HepG2 (cell line): Measurements from ENCODE around the gene STARD10. TPM values are rescaled to one million over a fixed set of nuclear protein-coding genes. Genes with fewer than 3 reads are reported as not detected.
A peak's percentile ranks its signal among the peaks of the same experiment; 100 is the strongest.

Source experiments
- ATAC-seq: fragments of 200-7000 bp; cut with Tn5 transposase; 3 replicates; pipeline ENCODE4 v1.9.1; 2020; ENCODE audit warnings: mild to moderate bottlenecking, moderate library complexity
- BruUV-seq: library from RNA; stranded (reverse); fragments of 400-500 nt; replicated peaks from 2 replicates; lab custom pipeline; 2021; lab: Mats Ljungman, UMichigan
- CTCF ChIA-PET: fragments of 300-600 bp; formaldehyde crosslinking; extraction: SDS; loops from one replicate; lab custom pipeline; 2021; ENCODE audit warnings: low total read pairs, inconsistent platforms, low intra/inter-chr PET ratio; lab: Yijun Ruan, JAX
- POLR2A ChIA-PET: fragments of 350-600 bp; sonication (Branson Sonifier 250); formaldehyde crosslinking; loops from one replicate; lab custom pipeline; 2020; ENCODE audit warnings: antibody characterized with exemption, inconsistent platforms; lab: Yijun Ruan, JAX
- DNase-seq: peaks from one replicate; pipeline ENCODE4 v3.0.0-alpha.2; 2015; ENCODE audit warnings: low spot score
- FAIRE-seq: peaks from 3 replicates; lab custom pipeline; 2011; peaks lifted over from hg19 to GRCh38; lab: Jason Lieb, UNC
- H2AFZ ChIP-seq: one replicate; pipeline ENCODE4 v1.6.1; 2011; ENCODE audit warnings: low read length, inconsistent platforms
- H3K27ac ChIP-seq: fragments of 300-600 bp; 3 replicates; pipeline ENCODE4 v1.8.0; 2011; ENCODE audit warnings: mixed run types, mild to moderate bottlenecking, mixed read lengths, low read length, inconsistent platforms; ENCODE audit not compliant: insufficient read depth; ENCODE audit errors: extremely low read length
- H3K27me3 ChIP-seq, 2 experiments: fragments of 200-600 bp in 1 of 2; 2 replicates in 1 of 2; 3 replicates in 1 of 2; pipeline versions ENCODE4 v1.6.0 to v1.8.0; 2011; ENCODE audit warnings: low read length in 2 of 2, mild to moderate bottlenecking in 2 of 2, moderate library complexity in 2 of 2, inconsistent platforms in 1 of 2; ENCODE audit not compliant: insufficient read depth in 2 of 2, control insufficient read depth in 1 of 2
- H3K36me3 ChIP-seq, 2 experiments: fragments of 200-600 bp in 1 of 2; replicated peaks in 1 of 2; 2 replicates in 1 of 2; 3 replicates in 1 of 2; pipeline versions ENCODE4 v1.5.1 to v1.8.0; 2011; ENCODE audit warnings: low read length in 2 of 2, inconsistent platforms in 1 of 2; ENCODE audit not compliant: insufficient read depth in 2 of 2, control insufficient read depth in 1 of 2
- H3K4me1 ChIP-seq: 2 replicates; pipeline ENCODE4 v1.5.1; 2012; ENCODE audit warnings: low read length, inconsistent platforms; ENCODE audit not compliant: insufficient read depth
- H3K4me2 ChIP-seq: 2 replicates; pipeline ENCODE4 v1.6.0; 2011; ENCODE audit warnings: low read depth, low read length, inconsistent platforms
- H3K4me3 ChIP-seq, 3 experiments: fragments of 200-600 bp in 1 of 3; sonication (generic), shearing (Covaris generic) in 1 of 3; replicated peaks in 1 of 3; 2 replicates each; pipeline ENCODE4 v1.5.1; 2011 to 2016; ENCODE audit warnings: low read length in 3 of 3, inconsistent platforms in 2 of 3, low read depth in 2 of 3, mild to moderate bottlenecking in 2 of 3, control low read depth in 1 of 3, mixed read lengths in 1 of 3; ENCODE audit not compliant: insufficient read depth in 1 of 3
- H3K79me2 ChIP-seq: one replicate; pipeline ENCODE4 v1.6.1; 2011; ENCODE audit warnings: low read length, inconsistent platforms; ENCODE audit not compliant: insufficient read depth
- H3K9ac ChIP-seq: 2 replicates; pipeline ENCODE4 v1.6.0; 2011; ENCODE audit warnings: mild to moderate bottlenecking, low read depth, low read length, inconsistent platforms; ENCODE audit not compliant: insufficient read depth
- H3K9me3 ChIP-seq: 2 replicates; pipeline ENCODE4 v1.5.1; 2012; ENCODE audit warnings: mild to moderate bottlenecking, low read length
- H4K20me1 ChIP-seq: 2 replicates; pipeline ENCODE4 v1.6.0; 2011; ENCODE audit warnings: inconsistent platforms, mild to moderate bottlenecking, low read length, moderate library complexity; ENCODE audit not compliant: insufficient read depth
- BCL3 ChIP-seq: sonication (generic); formaldehyde crosslinking; IDR thresholded peaks from 2 replicates; pipeline ENCODE4 v1.5.1; 2020; ENCODE audit warnings: mild to moderate bottlenecking, missing genetic modification reagents, moderate library complexity
- BCL6 ChIP-seq: IDR thresholded peaks from 2 replicates; pipeline ENCODE4 v1.6.1; 2016; ENCODE audit warnings: missing genetic modification reagents, missing compliant biosample characterization
- HOXA3 ChIP-seq: sonication (generic); formaldehyde crosslinking; IDR thresholded peaks from 2 replicates; pipeline ENCODE4 v1.5.0; 2020; ENCODE audit warnings: missing genetic modification reagents
- NR2F1 ChIP-seq, 2 experiments: fragments of 450-650 bp in 1 of 2; formaldehyde crosslinking in 1 of 2; IDR thresholded peaks; 2 replicates each; pipeline versions ENCODE4 v1.5.0 to v1.6.1; 2016 to 2020; ENCODE audit warnings: mild to moderate bottlenecking in 1 of 2, missing compliant biosample characterization in 1 of 2, missing genetic modification reagents in 1 of 2, moderate library complexity in 1 of 2
- NR2F6 ChIP-seq, 2 experiments: IDR thresholded peaks; 2 replicates each; pipeline ENCODE4 v1.6.1; 2016; ENCODE audit warnings: antibody characterized with exemption in 1 of 2, mild to moderate bottlenecking in 1 of 2
- SAP130 ChIP-seq: IDR thresholded peaks from 2 replicates; pipeline ENCODE4 v1.6.1; 2016; ENCODE audit warnings: low read depth
- ZBTB49 ChIP-seq: sonication (generic); formaldehyde crosslinking; IDR thresholded peaks from 2 replicates; pipeline ENCODE4 v1.4.0; 2020; ENCODE audit warnings: missing genetic modification reagents, borderline replicate concordance
- ZNF891 ChIP-seq: sonication (generic); formaldehyde crosslinking; IDR thresholded peaks from 2 replicates; pipeline ENCODE4 v1.5.0; 2020; ENCODE audit warnings: mild to moderate bottlenecking, missing genetic modification reagents
- WGBS: methylation state at CpG from one replicate; pipeline ENCODE4 v1.1.6; 2017; ENCODE audit warnings: low lambda C conversion rate; 5-methylcytosine and 5-hydroxymethylcytosine counted together
- in situ Hi-C: cut with HindIII; loops from 2 replicates; pipeline ENCODE4 v1.10.0; 2017; ENCODE audit warnings: low pct_unique_long_range_greater_than_20kb; ENCODE audit not compliant: extremely low pct_ligation_motif_present
- intact Hi-C: fragments of 100-400 bp; cut with micrococcal nuclease; formaldehyde crosslinking; loops from one replicate; pipeline ENCODE4 v1.10.0; 2022; ENCODE audit not compliant: unreplicated experiment
- polyA plus RNA-seq, 8 experiments: library from polyadenylated mRNA; depleted of rRNA in 3 of 8; stranded (reverse) in 7 of 8; unstranded in 1 of 8; fragments of >200 nt; fragmentation: Illumina TruSeq in 4 of 8; extraction: Trizol in 4 of 8; gene quantifications; 2 replicates each; pipeline versions ENCODE4 v1.2.1 to v1.2.3, GENCODE V29; 2011 to 2016; ENCODE audit warnings: low read depth in 4 of 8, missing spikeins in 1 of 8, mixed read lengths in 1 of 8; ENCODE audit not compliant: insufficient read depth in 1 of 8
- total RNA-seq, 5 experiments: library from RNA; depleted of rRNA; stranded (reverse); fragments of >200 nt; fragmentation: Illumina TruSeq; extraction: Trizol; gene quantifications; 2 replicates each; pipeline ENCODE4 v1.2.3, GENCODE V29; 2016; ENCODE audit warnings: low read depth in 1 of 5
- TF ChIP-seq, protein P1 (sequence below): sonication (generic); formaldehyde crosslinking; IDR thresholded peaks from 2 replicates; pipeline ENCODE4 v1.8.0; 2022; ENCODE audit warnings: missing genetic modification reagents, mild to moderate bottlenecking, moderate library complexity, borderline replicate concordance
- TF ChIP-seq, protein P2 (sequence below): sonication (generic); formaldehyde crosslinking; IDR thresholded peaks from 2 replicates; pipeline ENCODE4 v1.4.0; 2020; ENCODE audit warnings: missing genetic modification reagents

The STARD10 gene
- total and polyA plus RNA-seq, 2 of the 13 experiments (the other 11 are each of a cell fraction or from before 2014, with no cell fraction given), result 260 to 341 TPM

- ChIA-PET POLR2A (interaction anchor here (0.6 to 1.0 kb wide), 2 partner anchors 40 to 48 kb away, joined by 3 read pairs; partner anchors contain the start of gene STARD10), CTCF (no interaction called here)
- Histone ChIP-seq H3K9me3 (no peaks in the 10 kb centered on the region), H3K27me3 (no peaks in the 10 kb centered on the region), H3K4me2 (no peak overlapping the region; the same call in 1 of the 2 replicates), H4K20me1 (peaks cover 11% of the 10 kb centered on the region; the same call in 1 of the 2 replicates), H3K36me3 (peaks cover 3 to 15% of the 10 kb centered on the region in 2 experiments; a peak in 2 of 5 replicates), H3K27ac (peak overlapping the region; percentile 33), H3K9ac (no peak overlapping the region), H2AFZ (no peak overlapping the region), H3K4me1 (peaks cover 97% of the 10 kb centered on the region), H3K79me2 (peaks cover 87% of the 10 kb centered on the region), H3K4me3 (no peak overlapping the region)
- ATAC-seq (no peak), FAIRE-seq (no peak), DNase-seq (no peak)
- intact Hi-C loops (no loop called here), in situ Hi-C loops (no loop called here)
- BruUV-seq, result no TSS peak
- WGBS, result 89% methylated on average over 5 of the region's 11 CpGs
- no peak for TF ChIP-seq ZBTB49 (CRISPR knock-in tag)
- TF ChIP-seq, protein P1, sequence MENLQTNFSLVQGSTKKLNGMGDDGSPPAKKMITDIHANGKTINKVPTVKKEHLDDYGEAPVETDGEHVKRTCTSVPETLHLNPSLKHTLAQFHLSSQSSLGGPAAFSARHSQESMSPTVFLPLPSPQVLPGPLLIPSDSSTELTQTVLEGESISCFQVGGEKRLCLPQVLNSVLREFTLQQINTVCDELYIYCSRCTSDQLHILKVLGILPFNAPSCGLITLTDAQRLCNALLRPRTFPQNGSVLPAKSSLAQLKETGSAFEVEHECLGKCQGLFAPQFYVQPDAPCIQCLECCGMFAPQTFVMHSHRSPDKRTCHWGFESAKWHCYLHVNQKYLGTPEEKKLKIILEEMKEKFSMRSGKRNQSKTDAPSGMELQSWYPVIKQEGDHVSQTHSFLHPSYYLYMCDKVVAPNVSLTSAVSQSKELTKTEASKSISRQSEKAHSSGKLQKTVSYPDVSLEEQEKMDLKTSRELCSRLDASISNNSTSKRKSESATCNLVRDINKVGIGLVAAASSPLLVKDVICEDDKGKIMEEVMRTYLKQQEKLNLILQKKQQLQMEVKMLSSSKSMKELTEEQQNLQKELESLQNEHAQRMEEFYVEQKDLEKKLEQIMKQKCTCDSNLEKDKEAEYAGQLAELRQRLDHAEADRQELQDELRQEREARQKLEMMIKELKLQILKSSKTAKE (CRISPR knock-in tag), result 0 out of 2 replicates have a peak, but pooled peaks have one; percentile 26
- TF ChIP-seq NR2F1 (CRISPR knock-in tag; IDR thresholded peaks at IDR 0.05), result 0 out of 4 replicates have a peak, but pooled peaks of 1 of the 2 experiments have one; percentile 26
- peak; percentile 49; the same call in 1 of the 2 replicates for TF ChIP-seq NR2F6 (IDR thresholded peaks at IDR 0.05)
- peak; percentile 61; the same call in 1 of the 2 replicates for TF ChIP-seq NR2F6 (CRISPR knock-in tag; IDR thresholded peaks at IDR 0.05)
- 0 out of 2 replicates have a peak, but pooled peaks have one; percentile 11 for TF ChIP-seq SAP130 (CRISPR knock-in tag)
- 0 out of 2 replicates have a peak, but pooled peaks have one; percentile 8 for TF ChIP-seq HOXA3 (CRISPR knock-in tag)
- TF ChIP-seq BCL6 (CRISPR knock-in tag), result 0 out of 2 replicates have a peak, but pooled peaks have one; percentile 10
- no peak for TF ChIP-seq BCL3
- TF ChIP-seq, protein P2, sequence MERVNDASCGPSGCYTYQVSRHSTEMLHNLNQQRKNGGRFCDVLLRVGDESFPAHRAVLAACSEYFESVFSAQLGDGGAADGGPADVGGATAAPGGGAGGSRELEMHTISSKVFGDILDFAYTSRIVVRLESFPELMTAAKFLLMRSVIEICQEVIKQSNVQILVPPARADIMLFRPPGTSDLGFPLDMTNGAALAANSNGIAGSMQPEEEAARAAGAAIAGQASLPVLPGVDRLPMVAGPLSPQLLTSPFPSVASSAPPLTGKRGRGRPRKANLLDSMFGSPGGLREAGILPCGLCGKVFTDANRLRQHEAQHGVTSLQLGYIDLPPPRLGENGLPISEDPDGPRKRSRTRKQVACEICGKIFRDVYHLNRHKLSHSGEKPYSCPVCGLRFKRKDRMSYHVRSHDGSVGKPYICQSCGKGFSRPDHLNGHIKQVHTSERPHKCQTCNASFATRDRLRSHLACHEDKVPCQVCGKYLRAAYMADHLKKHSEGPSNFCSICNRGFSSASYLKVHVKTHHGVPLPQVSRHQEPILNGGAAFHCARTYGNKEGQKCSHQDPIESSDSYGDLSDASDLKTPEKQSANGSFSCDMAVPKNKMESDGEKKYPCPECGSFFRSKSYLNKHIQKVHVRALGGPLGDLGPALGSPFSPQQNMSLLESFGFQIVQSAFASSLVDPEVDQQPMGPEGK (CRISPR knock-in tag), result peak; percentile 48
- 0 out of 2 replicates have a peak, but pooled peaks have one; percentile 29 for TF ChIP-seq ZNF891 (CRISPR knock-in tag)
These were observed 47.8 kb downstream of the STARD10 start for GRCh38 chr11:72745925-72746550.
